ENCODE measurements around the gene DAGLB. TPM values are rescaled to one million over a fixed set of nuclear protein-coding genes. Genes with fewer than 3 reads are reported as not detected.

DAGLB gene
- total and polyA plus RNA-seq, 2 of the 8 experiments (the other 6 are each of a cell fraction or from before 2014, with no cell fraction given): 27.0 to 39.6 TPM

- Histone ChIP-seq H2BK120ac (replicated peaks; ENCODE audit: low read depth, low read length) (no peak overlapping the region), H2AFZ (ENCODE audit: low read length) (no peak overlapping the region), H3K27me3 (replicated peaks in 1 of 4; ENCODE audit: control insufficient read depth in 3 of 4, extremely low read depth in 1 of 4, insufficient read depth in 3 of 4, low read length in 3 of 4) (no peaks in the 10 kb centered on the region), H3K4me1 (replicated peaks in 1 of 4; ENCODE audit: control insufficient read depth in 3 of 4, insufficient read depth in 4 of 4, low read length in 3 of 4) (peaks cover 0 to 10% (median 5%) of the 10 kb centered on the region in 4 experiments; a peak in 4 of 7 replicates), H4K20me1 (replicated peaks in 1 of 2; ENCODE audit: control insufficient read depth in 1 of 2, insufficient read depth in 2 of 2, low read length in 2 of 2) (peaks cover 16 to 21% of the 10 kb centered on the region in 2 experiments), H3K4me2 (ENCODE audit: insufficient read depth in 1 of 2, low read depth in 2 of 2, low read length in 2 of 2) (peak overlapping the region; percentile 43 to 90), H3K23ac (ENCODE audit: insufficient read length) (no peak overlapping the region), H3K14ac (ENCODE audit: insufficient read length) (no peak overlapping the region), H3K9ac (replicated peaks in 1 of 4; ENCODE audit: extremely low read depth in 1 of 4, low read depth in 3 of 4, low read length in 3 of 4) (no peak overlapping the region), H3K56ac (replicated peaks; ENCODE audit: insufficient read length, low read depth, low read length) (no peak overlapping the region), H2BK5ac (ENCODE audit: low read depth, low read length) (no peak overlapping the region), H4K91ac (replicated peaks; ENCODE audit: insufficient read length, low read length) (no peak overlapping the region), H3K9me3 (ENCODE audit: insufficient read depth in 2 of 2, low read depth in 1 of 2, low read length in 1 of 2) (no peaks in the 10 kb centered on the region), H3K4me3 (ENCODE audit: extremely low read depth in 1 of 4, insufficient read depth in 2 of 4, low read depth in 3 of 4, low read length in 4 of 4) (peak overlapping the region in 1 of 4 experiments; percentile 25; a peak in 1 of 8 replicates), H2AK5ac (ENCODE audit: low read depth, low read length) (no peak overlapping the region), H4K5ac (ENCODE audit: insufficient read length, low read depth, low read length) (no peak overlapping the region), H3K79me1 (ENCODE audit: low read depth, low read length) (no peaks in the 10 kb centered on the region; the same call in 1 of the 2 replicates), H2BK15ac (ENCODE audit: low read length) (no peak overlapping the region), H2BK20ac (ENCODE audit: low read length) (no peak overlapping the region), H3K18ac (ENCODE audit: extremely low read depth, low read length) (no peak overlapping the region), H3K36me3 (ENCODE audit: control insufficient read depth in 2 of 4, insufficient read depth in 4 of 4, low read length in 3 of 4) (peaks cover 0 to 5% (median 0%) of the 10 kb centered on the region in 4 experiments; a peak in 2 of 8 replicates), H3K27ac (ENCODE audit: low read depth, low read length) (no peak overlapping the region), H3K23me2 (ENCODE audit: low read depth, low read length) (peaks cover 4% of the 10 kb centered on the region), H3K79me2 (ENCODE audit: control insufficient read depth in 1 of 2, insufficient read depth in 2 of 2, low read length in 2 of 2) (peaks cover 62 to 71% of the 10 kb centered on the region in 2 experiments), H4K8ac (ENCODE audit: extremely low read depth, insufficient read depth, low read length) (no peak overlapping the region), H2BK12ac (ENCODE audit: low read depth, low read length) (no peak overlapping the region), H3K4ac (replicated peaks; ENCODE audit: insufficient read length, low read depth, low read length) (no peak overlapping the region)
- TF ChIP-seq SIRT6 (IDR thresholded peaks at IDR 0.05; ENCODE audit: low read length) (no peak), RXRA (IDR thresholded peaks at IDR 0.05; ENCODE audit: insufficient read depth, low read depth, low read length) (no peak), RFX5 (IDR thresholded peaks at IDR 0.05; ENCODE audit: borderline replicate concordance, low read depth, low read length) (no peak), TAF7 (optimal IDR thresholded peaks at IDR 0.05; ENCODE audit: borderline replicate concordance, low read depth, low read length) (no peak), CREB1 (IDR thresholded peaks at IDR 0.05) (no peak)
- TF ChIP-seq, protein P1, sequence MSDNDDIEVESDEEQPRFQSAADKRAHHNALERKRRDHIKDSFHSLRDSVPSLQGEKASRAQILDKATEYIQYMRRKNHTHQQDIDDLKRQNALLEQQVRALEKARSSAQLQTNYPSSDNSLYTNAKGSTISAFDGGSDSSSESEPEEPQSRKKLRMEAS (IDR thresholded peaks at IDR 0.05): no peak
- POLR2A ChIA-PET (ENCODE audit: partially characterized antibody): interaction anchor here (1.1 to 1.4 kb wide), 3 partner anchors 8 to 71 kb away, joined by 3 to 4 read pairs (median 3); partner anchors contain the start of gene DAGLB
- FAIRE-seq (no peak), DNase-seq (ENCODE audit: low read depth in 1 of 2, low spot score in 2 of 2) (no peak)
- CTCF ChIA-PET (ENCODE audit: partially characterized antibody): interaction anchor here (0.7 kb wide), 1 partner anchor 278 kb away, joined by 3 read pairs; no protein-coding TSS in a partner anchor
- 88% methylated on average over 7 of the region's 7 CpGs; no CpG with 5 or more reads in 1 of the 2 experiments for WGBS, 2 experiments (ENCODE audit: extremely low coverage in 1 of 2, insufficient coverage in 1 of 2, insufficient read length in 1 of 2, insufficient replicate concordance in 2 of 2, low coverage in 1 of 2, low lambda C conversion rate in 2 of 2, missing lambda C conversion rate in 1 of 2)
Observed at GRCh38 chr7:6376820-6377219, 70.9 kb downstream of the DAGLB start.
